HG02588 (cell line): ENCODE measurements around the gene TMEM181.
"Not testable (repeated sequence)": the region's sequence is repeated elsewhere in the genome, so short reads cannot be mapped to it uniquely, and the experiment has no call there.

Source experiments
- ATAC-seq: cut with Tn5 transposase; IDR thresholded peaks from one replicate; pipeline ENCODE4 v1.9.1; 2021; ENCODE audit warnings: mild to moderate bottlenecking, moderate library complexity; ENCODE audit not compliant: unreplicated experiment

TMEM181 gene, protein sequence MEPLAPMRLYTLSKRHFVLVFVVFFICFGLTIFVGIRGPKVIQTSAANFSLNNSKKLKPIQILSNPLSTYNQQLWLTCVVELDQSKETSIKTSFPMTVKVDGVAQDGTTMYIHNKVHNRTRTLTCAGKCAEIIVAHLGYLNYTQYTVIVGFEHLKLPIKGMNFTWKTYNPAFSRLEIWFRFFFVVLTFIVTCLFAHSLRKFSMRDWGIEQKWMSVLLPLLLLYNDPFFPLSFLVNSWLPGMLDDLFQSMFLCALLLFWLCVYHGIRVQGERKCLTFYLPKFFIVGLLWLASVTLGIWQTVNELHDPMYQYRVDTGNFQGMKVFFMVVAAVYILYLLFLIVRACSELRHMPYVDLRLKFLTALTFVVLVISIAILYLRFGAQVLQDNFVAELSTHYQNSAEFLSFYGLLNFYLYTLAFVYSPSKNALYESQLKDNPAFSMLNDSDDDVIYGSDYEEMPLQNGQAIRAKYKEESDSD

GRCh38 chr6:158559895-158560835 lies at the start of gene TMEM181:
TSS of gene TMEM181 (plus strand) at chr6:158560091. CDS start at chr6:158560225, 134 bp downstream.
- ATAC-seq = peak; percentile 85

DNA sequence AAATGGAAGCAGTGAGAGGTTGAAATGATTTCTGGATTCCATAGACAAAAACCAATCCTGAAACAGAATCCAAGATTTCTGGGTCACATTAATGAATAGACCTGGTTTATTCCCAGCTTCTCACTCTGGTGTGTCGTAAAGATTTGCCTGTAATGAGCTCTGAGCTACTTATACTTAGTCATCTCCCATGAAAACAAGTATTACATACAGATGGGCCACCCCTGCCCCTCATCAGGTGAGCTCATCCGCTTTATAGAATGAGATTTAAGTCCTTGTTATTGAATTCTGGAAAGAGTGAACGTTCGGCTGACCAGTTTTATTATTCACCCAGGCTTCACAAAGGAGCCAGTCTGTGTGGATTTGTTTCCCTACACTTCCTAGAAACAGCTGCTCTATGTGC lies 47.1 kb upstream of the TMEM181 start:
- ATAC-seq = no peak

- no peak for ATAC-seq
Measured at GRCh38 chr6:158514176-158514575, 45.7 kb upstream of the TMEM181 start.

GRCh38 chr6:158514991-158515390 lies 44.9 kb upstream of the TMEM181 start:
- ATAC-seq = no peak

DNA sequence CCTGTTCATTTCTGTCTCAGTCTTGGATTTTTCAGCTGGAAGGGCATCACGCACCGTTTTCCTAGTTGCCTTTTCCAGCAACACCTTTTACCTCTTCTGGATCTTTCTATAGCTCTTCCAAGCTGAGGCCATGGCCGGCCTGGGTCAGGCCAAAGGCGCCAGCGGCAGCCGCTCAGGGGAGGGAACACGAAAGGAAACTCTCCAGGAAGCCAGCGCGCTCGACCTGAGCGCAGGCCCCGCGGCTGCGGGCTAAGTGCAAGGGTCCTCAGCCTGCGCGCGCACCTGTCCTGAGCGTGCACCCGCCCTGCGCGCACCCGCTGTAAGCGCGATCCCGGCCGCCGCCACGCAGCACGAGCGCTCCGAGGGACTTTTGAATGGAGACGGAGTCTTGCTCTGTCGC lies 43.8 kb upstream of the TMEM181 start:
- ATAC-seq = no peak

GRCh38 chr6:158517038-158517437 lies 42.9 kb upstream of the TMEM181 start:
- no peak for ATAC-seq

GRCh38 chr6:158517581-158517980 lies 42.3 kb upstream of the TMEM181 start:
- peak; percentile 38 for ATAC-seq

- ATAC-seq = peak; percentile 71
Measured at GRCh38 chr6:158518191-158519127, 41.4 kb upstream of the TMEM181 start.

DNA sequence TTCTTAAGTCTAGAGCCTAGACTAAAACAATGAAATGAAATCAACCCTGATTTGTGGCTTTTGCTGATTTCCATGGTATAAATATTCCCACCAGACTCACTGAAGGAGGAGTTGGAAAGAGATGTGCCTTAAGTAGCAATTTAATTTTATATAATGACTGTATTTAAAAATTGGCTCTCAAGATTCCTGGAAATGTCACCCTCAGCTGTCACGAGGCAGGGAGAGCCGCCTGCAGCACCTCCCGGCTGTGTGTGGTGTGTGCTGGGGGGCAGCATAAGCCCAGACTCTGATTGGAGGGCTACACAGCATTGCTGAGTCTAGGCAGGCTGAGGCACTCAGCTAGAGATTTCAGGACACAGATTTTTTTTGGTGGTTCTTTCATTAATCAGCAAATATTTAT lies 40.6 kb upstream of the TMEM181 start:
- ATAC-seq = no peak

- ATAC-seq = no peak
Measured at GRCh38 chr6:158519761-158520160, 40.1 kb upstream of the TMEM181 start.

DNA sequence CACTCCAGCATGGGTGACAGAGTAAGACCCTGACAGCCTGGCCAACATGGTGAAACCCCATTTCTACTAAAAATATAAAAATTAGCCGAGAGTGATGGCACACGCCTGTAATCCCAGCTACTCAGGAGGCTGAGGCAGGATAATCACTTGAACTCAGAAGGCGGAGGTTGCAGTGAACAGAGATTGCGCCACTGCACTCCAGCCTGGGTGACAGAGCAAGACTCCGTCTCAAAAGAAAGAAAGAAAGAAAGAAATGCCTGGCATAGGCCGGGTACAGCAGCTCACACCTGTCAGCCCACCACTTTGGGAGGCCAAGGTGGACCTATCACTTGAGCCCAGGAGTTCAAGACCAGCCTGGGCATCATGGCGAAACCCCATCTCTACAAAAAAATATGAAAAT lies 38.9 kb upstream of the TMEM181 start:
- ATAC-seq = not testable (repeated sequence)

DNA sequence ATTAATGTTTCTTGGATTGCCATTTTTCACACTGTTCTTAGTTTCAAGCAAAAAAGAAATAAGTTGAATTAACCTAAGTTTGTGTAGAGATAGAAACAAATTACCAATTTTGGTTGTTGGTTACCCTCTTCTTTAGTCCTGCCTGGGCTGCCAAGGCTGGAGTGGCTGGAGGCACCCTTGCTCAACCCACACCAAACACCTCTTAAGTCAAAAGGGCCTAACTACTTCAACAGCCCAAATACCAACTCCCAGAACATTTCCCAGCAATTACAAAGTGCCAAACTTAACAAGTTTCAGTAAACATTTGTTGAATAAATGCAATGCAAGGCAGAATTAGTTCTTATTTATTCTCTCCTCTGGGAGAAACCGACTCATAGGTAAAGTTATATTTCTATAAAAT lies 38.1 kb upstream of the TMEM181 start:
- no peak for ATAC-seq

GRCh38 chr6:158522616-158523015 lies 37.3 kb upstream of the TMEM181 start:
- no peak for ATAC-seq

DNA sequence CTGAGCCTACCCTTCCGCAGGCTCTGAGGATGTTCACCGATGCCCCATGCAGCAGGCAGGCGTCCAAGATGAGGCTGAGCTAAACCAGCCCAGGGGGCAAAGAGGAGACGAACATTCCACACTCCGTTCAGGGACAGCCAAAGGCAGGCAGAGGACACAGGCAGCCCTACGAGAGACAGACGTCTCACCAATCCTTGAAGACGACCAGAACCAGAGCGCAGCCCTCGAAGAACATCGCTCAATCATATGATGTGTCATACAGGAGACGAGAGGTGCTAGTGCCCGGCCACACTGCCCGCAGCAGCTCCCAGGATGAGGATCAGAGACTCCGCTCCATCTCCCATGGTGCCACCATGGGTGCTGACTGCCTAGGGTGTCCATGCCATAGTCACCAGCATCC lies 35.6 kb upstream of the TMEM181 start:
- ATAC-seq = no peak

DNA sequence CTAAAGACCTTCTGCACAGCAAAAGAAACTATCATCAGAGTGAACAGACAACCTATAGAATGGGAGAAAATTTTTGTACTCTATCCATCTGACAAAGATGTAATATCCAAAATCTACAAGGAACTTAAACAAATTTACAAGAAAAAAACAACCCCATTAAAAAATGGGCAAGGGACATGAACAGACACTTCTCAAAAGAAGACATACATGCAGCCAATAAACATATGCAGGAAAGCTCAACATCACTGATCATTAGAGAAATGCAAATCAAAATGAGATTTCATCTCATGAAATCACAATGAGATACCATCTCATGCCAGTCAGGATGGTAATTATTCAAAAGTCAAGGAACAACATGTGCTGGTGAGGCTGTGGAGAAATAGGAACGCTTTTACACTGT lies 32.0 kb upstream of the TMEM181 start:
- not testable (repeated sequence) for ATAC-seq

DNA sequence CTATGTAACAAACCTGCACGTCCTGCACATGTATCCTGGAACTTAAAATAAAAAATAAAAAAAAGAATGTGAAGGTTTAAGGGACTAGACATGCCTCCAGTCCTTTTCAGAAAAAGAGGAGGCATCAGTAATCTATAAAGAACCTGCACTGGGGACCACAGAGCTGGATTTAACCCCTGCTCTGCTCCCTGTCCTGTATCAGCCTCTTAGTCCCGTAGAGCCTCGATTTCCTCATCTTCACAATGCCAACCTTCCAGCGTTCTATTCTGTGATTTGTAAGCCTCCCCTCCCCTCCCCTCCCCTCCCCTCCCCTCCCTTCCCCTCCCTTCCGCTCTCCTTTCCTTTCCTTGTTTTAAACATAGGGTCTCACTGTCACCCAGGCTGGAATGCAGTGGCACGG lies 31.1 kb upstream of the TMEM181 start:
- ATAC-seq = no peak

DNA sequence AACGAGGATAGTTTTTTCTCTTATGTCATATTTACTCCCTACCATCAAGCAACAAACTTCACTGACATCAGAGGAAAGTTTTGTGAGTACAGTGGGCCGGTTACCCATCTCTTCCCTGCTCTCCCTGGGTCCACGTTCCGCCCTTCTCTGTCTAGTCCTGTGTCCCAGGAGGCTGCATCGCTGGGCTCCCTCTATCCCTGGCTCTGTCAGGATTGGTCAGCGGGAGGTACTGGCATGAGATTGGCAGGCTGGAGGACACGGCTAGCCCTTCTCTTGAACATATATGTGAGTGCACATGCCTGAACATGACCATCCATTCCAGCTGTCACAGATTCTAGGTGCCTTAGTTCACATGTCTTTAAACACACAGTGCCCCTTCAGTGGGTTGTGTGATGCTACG lies 30.3 kb upstream of the TMEM181 start:
- no peak for ATAC-seq

GRCh38 chr6:158531566-158531965 lies 28.3 kb upstream of the TMEM181 start:
- ATAC-seq = no peak

DNA sequence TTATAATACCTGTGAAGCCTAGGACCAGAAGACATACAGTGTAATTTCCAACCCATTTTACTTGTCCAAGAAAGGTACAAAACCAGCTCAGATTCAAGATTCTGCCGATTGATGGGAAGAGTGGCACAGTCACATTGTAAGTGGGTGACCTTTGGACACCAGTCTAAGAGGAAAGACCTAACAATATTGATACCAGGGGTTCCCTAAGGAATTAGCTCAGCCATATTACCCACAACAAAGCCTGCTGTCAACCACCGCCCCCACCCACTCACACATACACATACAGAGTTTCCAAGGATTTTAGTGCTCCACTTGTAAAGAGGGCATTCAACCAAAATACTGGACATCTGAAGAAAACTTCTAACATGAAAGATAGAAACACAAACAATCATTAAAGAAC lies 27.9 kb upstream of the TMEM181 start:
- ATAC-seq = no peak

DNA sequence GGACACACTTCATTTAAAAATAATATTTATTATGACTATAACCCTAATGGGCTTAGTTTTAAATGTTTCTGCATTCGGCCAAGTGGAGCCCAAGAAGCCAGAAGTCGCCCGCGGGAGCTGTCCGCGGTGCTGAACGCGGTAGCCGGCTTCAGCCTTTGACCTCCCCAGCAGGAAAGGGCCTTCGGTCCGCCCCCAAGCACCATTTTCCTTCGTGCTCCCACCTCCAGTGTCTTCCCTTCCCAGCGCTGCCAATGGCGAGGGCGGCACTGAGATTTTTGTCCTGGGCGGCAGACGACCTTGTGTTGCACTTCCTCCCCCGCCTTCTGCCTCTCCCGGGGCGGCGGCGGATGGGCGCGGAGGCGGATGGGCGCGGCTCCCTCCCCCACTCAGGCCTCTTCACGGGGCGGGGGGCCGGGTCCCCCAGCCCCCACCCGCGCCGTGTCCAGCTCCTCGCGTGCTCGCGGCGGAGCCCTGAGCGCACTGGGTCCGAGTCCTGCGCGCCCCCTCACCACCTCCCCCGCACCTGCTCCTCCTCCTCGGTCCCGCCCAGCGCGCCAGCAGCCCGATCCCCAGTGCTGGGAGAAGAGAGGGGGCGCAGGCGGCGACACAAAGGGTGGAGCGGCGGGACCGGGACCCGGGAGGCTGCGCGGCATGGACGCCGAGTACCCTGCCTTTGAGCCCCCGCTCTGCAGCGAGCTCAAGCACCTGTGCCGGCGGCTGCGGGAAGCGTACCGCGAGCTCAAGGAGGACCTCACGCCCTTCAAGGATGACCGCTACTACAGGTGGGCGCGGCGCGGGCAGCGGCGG lies 23.6 kb upstream of the TMEM181 start:
- no peak for ATAC-seq
